Neural progenitor cell (in vitro differentiated cells): ENCODE results near the gene C2CD3. TPM values are rescaled to one million over a fixed set of nuclear protein-coding genes. Genes with fewer than 3 reads are reported as not detected.

Experiments used
- DNase-seq: peaks from one replicate; pipeline ENCODE4 v3.0.0-alpha.2; 2016; ENCODE audit warnings: low spot score
- H2AFZ ChIP-seq: fragments of 200-600 bp; sonication (generic); replicated peaks from 2 replicates; pipeline ENCODE4 v1.6.1; 2016; ENCODE audit warnings: antibody characterized with exemption
- H3F3A ChIP-seq: fragments of 200-600 bp; sonication (generic); 2 replicates; pipeline ENCODE4 v1.6.1; 2016; ENCODE audit warnings: antibody characterized with exemption, low read depth
- H3K27ac ChIP-seq: fragments of 200-600 bp; sonication (generic); 2 replicates; pipeline ENCODE4 v1.5.1; 2016; ENCODE audit warnings: mild to moderate bottlenecking
- H3K27me3 ChIP-seq: fragments of 200-600 bp; sonication (generic); 2 replicates; pipeline ENCODE4 v1.6.1; 2016; ENCODE audit warnings: mild to moderate bottlenecking, moderate library complexity
- H3K36me3 ChIP-seq: fragments of 200-600 bp; sonication (generic); 2 replicates; pipeline ENCODE4 v1.5.1; 2016
- H3K4me1 ChIP-seq: fragments of 200-600 bp; sonication (generic); 2 replicates; pipeline ENCODE4 v1.6.1; 2016; ENCODE audit warnings: mixed run types
- H3K4me2 ChIP-seq: fragments of 200-600 bp; sonication (generic); 2 replicates; pipeline ENCODE4 v1.6.1; 2016
- H3K4me3 ChIP-seq: fragments of 200-600 bp; sonication (generic); 2 replicates; pipeline ENCODE4 v1.5.1; 2016
- H3K79me2 ChIP-seq: fragments of 200-600 bp; sonication (generic); 2 replicates; pipeline ENCODE4 v1.6.1; 2016; ENCODE audit warnings: low read depth
- H3K9ac ChIP-seq: fragments of 200-600 bp; sonication (generic); 2 replicates; pipeline ENCODE4 v1.6.1; 2016
- H3K9me3 ChIP-seq: fragments of 200-600 bp; sonication (generic); 2 replicates; pipeline ENCODE4 v1.5.1; 2016; ENCODE audit warnings: low read depth
- H4K20me1 ChIP-seq: fragments of 200-600 bp; sonication (generic); 2 replicates; pipeline ENCODE4 v1.6.1; 2016; ENCODE audit warnings: low read depth
- H3K27ac Mint-ChIP-seq: 3 replicates; pipeline ENCODE4 v1.8.0; 2021; ENCODE audit warnings: mixed read lengths
- H3K27me3 Mint-ChIP-seq: 2 replicates; pipeline ENCODE4 v1.8.0; 2022; ENCODE audit warnings: low read depth, mild to moderate bottlenecking, inconsistent platforms, moderate library complexity, mixed read lengths; ENCODE audit not compliant: insufficient read depth
- H3K36me3 Mint-ChIP-seq: 3 replicates; pipeline ENCODE4 v1.8.0; 2021; ENCODE audit warnings: mixed read lengths
- H3K4me1 Mint-ChIP-seq: 3 replicates; pipeline ENCODE4 v1.8.0; 2021; ENCODE audit warnings: mixed read lengths
- H3K4me3 Mint-ChIP-seq: 3 replicates; pipeline ENCODE4 v1.8.0; 2021; ENCODE audit warnings: mild to moderate bottlenecking, moderate library complexity, mixed read lengths
- H3K9me3 Mint-ChIP-seq: 3 replicates; pipeline ENCODE4 v1.8.0; 2020; ENCODE audit warnings: mixed read lengths
- CTCF ChIP-seq: fragments of 200-600 bp; sonication (generic); IDR thresholded peaks from 2 replicates; pipeline ENCODE4 v1.5.1; 2017; ENCODE audit warnings: antibody characterized with exemption, mild to moderate bottlenecking
- EZH2 ChIP-seq: fragments of 200-600 bp; sonication (generic); IDR thresholded peaks from 2 replicates; pipeline ENCODE4 v1.6.1; 2017; ENCODE audit warnings: antibody characterized with exemption, mild to moderate bottlenecking, moderate library complexity
- EZH2phosphoT487 ChIP-seq: fragments of 200-600 bp; sonication (generic); IDR thresholded peaks from 2 replicates; pipeline ENCODE4 v1.6.1; 2017; ENCODE audit warnings: antibody characterized with exemption
- total RNA-seq: library from RNA; depleted of rRNA; stranded (reverse); fragments of >200 nt; gene quantifications from 2 replicates; pipeline ENCODE4 v1.2.3, GENCODE V29; 2015; ENCODE audit warnings: low replicate concordance

C2CD3 gene
- total RNA-seq, 1 donor from 2014 or later = 19.6 TPM

GRCh38 chr11:74037309-74037708, 133.5 kb downstream of the C2CD3 start:
- H3K36me3 Mint-ChIP-seq = peaks cover 18% of the 10 kb centered on the region
- H3K36me3 ChIP-seq = no peaks in the 10 kb centered on the region
- no peaks in the 10 kb centered on the region for H4K20me1 ChIP-seq
- H3K27me3 ChIP-seq = no peaks in the 10 kb centered on the region
- no peak overlapping the region for H3K27ac ChIP-seq
- H3K4me3 ChIP-seq = no peak overlapping the region
- peaks cover 2% of the 10 kb centered on the region for H3K27me3 Mint-ChIP-seq
- no peak overlapping the region for H2AFZ ChIP-seq
- no peak overlapping the region for H3K4me3 Mint-ChIP-seq
- DNase-seq = no peak
- no peak overlapping the region for H3K9ac ChIP-seq
- no peaks in the 10 kb centered on the region for H3K9me3 ChIP-seq
- H3K79me2 ChIP-seq = no peaks in the 10 kb centered on the region
- TF ChIP-seq EZH2phosphoT487 = no peak
- no peak for TF ChIP-seq CTCF
- TF ChIP-seq EZH2 = no peak
- H3K9me3 Mint-ChIP-seq = no peaks in the 10 kb centered on the region
- no peak overlapping the region for H3K4me2 ChIP-seq
- H3K27ac Mint-ChIP-seq = no peak overlapping the region
- H3K4me1 ChIP-seq = no peaks in the 10 kb centered on the region
- no peaks in the 10 kb centered on the region for H3K4me1 Mint-ChIP-seq
- H3F3A ChIP-seq = no peaks in the 10 kb centered on the region

- no peak overlapping the region for H3K4me2 ChIP-seq
- H3K9ac ChIP-seq = no peak overlapping the region
- peaks cover 2% of the 10 kb centered on the region for H3K27me3 Mint-ChIP-seq
- H3K4me3 ChIP-seq = no peak overlapping the region
- no peak for TF ChIP-seq EZH2phosphoT487
- no peak for TF ChIP-seq CTCF
- TF ChIP-seq EZH2 = no peak
- H3K27ac Mint-ChIP-seq = no peak overlapping the region
- no peaks in the 10 kb centered on the region for H3K27me3 ChIP-seq
- no peak for DNase-seq
- H3K36me3 ChIP-seq = no peaks in the 10 kb centered on the region
- no peaks in the 10 kb centered on the region for H3K4me1 Mint-ChIP-seq
- no peaks in the 10 kb centered on the region for H3K4me1 ChIP-seq
- H3K4me3 Mint-ChIP-seq = no peak overlapping the region
- no peaks in the 10 kb centered on the region for H3F3A ChIP-seq
- H3K36me3 Mint-ChIP-seq = peaks cover 13% of the 10 kb centered on the region
- H3K9me3 ChIP-seq = no peaks in the 10 kb centered on the region
- H3K27ac ChIP-seq = no peak overlapping the region
- no peak overlapping the region for H2AFZ ChIP-seq
- H3K79me2 ChIP-seq = no peaks in the 10 kb centered on the region
- no peaks in the 10 kb centered on the region for H4K20me1 ChIP-seq
- no peaks in the 10 kb centered on the region for H3K9me3 Mint-ChIP-seq
Observed at GRCh38 chr11:74035264-74035663, 135.5 kb downstream of the C2CD3 start.

GRCh38 chr11:74033046-74033445, 137.8 kb downstream of the C2CD3 start:
- Histone ChIP-seq H3K9me3 (no peaks in the 10 kb centered on the region), H4K20me1 (no peaks in the 10 kb centered on the region), H3K4me1 (no peaks in the 10 kb centered on the region), H3K4me2 (no peak overlapping the region), H3K27me3 (no peaks in the 10 kb centered on the region), H3F3A (no peaks in the 10 kb centered on the region), H3K4me3 (no peak overlapping the region), H2AFZ (no peak overlapping the region), H3K79me2 (no peaks in the 10 kb centered on the region), H3K27ac (no peak overlapping the region), H3K9ac (no peak overlapping the region), H3K36me3 (no peaks in the 10 kb centered on the region)
- no peak for DNase-seq
- Mint-ChIP-seq H3K4me1 (no peaks in the 10 kb centered on the region), H3K27ac (no peak overlapping the region), H3K9me3 (no peaks in the 10 kb centered on the region), H3K4me3 (no peak overlapping the region), H3K27me3 (no peaks in the 10 kb centered on the region), H3K36me3 (peaks cover 19% of the 10 kb centered on the region)
- no peak for TF ChIP-seq EZH2phosphoT487
- TF ChIP-seq EZH2 = no peak
- TF ChIP-seq CTCF = no peak
